Hypothalamus (tissue), 51 donors: ENCODE measurements around the gene S1PR3.

Experiments
- DNase-seq, 51 donors: peaks; one replicate each; lab custom pipeline; 2025; lab: John Stamatoyannopoulos, UW

S1PR3 gene

GRCh38 chr9:89006267-89006666 lies 15.0 kb downstream of the S1PR3 start:
- peak in 1 of 51 donors; percentile 19 for DNase-seq

- DNase-seq, result no peak
Measured at GRCh38 chr9:89006996-89007967, 16.0 kb downstream of the S1PR3 start.

GRCh38 chr9:89008055-89008743 lies 16.9 kb downstream of the S1PR3 start:
- DNase-seq, result no peak

GRCh38 chr9:89008744-89009545 lies 17.7 kb downstream of the S1PR3 start:
- no peak for DNase-seq

- no peak for DNase-seq
Measured at GRCh38 chr9:89009546-89009840, 18.2 kb downstream of the S1PR3 start.

- no peak for DNase-seq
Measured at GRCh38 chr9:89010056-89010455, 18.8 kb downstream of the S1PR3 start.

- no peak for DNase-seq
Measured at GRCh38 chr9:89010526-89011111, 19.4 kb downstream of the S1PR3 start.

- no peak for DNase-seq
Measured at GRCh38 chr9:89011683-89012082, 20.4 kb downstream of the S1PR3 start.

GRCh38 chr9:89012294-89013042 lies 21.2 kb downstream of the S1PR3 start:
- DNase-seq, result no peak

- no peak for DNase-seq
Measured at GRCh38 chr9:89013660-89014059, 22.4 kb downstream of the S1PR3 start.

- no peak for DNase-seq
Measured at GRCh38 chr9:89014153-89014552, 22.9 kb downstream of the S1PR3 start.

GRCh38 chr9:89015336-89015735 lies 24.1 kb downstream of the S1PR3 start:
- no peak for DNase-seq

- DNase-seq, result no peak
Measured at GRCh38 chr9:89020754-89021153, 29.5 kb downstream of the S1PR3 start.

GRCh38 chr9:89021154-89021803 lies 30.0 kb downstream of the S1PR3 start:
- peak in 4 of 51 donors; percentile 22 to 32 (median 22) for DNase-seq

- DNase-seq, result no peak
Measured at GRCh38 chr9:89022001-89022759, 30.9 kb downstream of the S1PR3 start.

- DNase-seq, result peak in 1 of 51 donors; percentile 8
Measured at GRCh38 chr9:89022902-89023301, 31.6 kb downstream of the S1PR3 start.

GRCh38 chr9:89023740-89024139 lies 32.5 kb downstream of the S1PR3 start:
- no peak for DNase-seq

GRCh38 chr9:89024727-89025126 lies 33.5 kb downstream of the S1PR3 start:
- no peak for DNase-seq

GRCh38 chr9:89025553-89025952 lies 34.3 kb downstream of the S1PR3 start:
- DNase-seq, result no peak
